B cell (primary cell): ENCODE data around the gene LMO7.

Experiments used
- CTCF ChIP-seq: fragments of 200-600 bp; IDR thresholded peaks from one replicate; pipeline ENCODE4 v1.8.0; 2022; ENCODE audit warnings: antibody characterized with exemption, mild to moderate bottlenecking
- EZH2 ChIP-seq: IDR thresholded peaks from 2 replicates; pipeline ENCODE4 v1.6.1; 2012; ENCODE audit warnings: borderline replicate concordance, low read depth, mild to moderate bottlenecking, moderate library complexity, low read length; ENCODE audit not compliant: insufficient read depth, poor library complexity, severe bottlenecking

DNA sequence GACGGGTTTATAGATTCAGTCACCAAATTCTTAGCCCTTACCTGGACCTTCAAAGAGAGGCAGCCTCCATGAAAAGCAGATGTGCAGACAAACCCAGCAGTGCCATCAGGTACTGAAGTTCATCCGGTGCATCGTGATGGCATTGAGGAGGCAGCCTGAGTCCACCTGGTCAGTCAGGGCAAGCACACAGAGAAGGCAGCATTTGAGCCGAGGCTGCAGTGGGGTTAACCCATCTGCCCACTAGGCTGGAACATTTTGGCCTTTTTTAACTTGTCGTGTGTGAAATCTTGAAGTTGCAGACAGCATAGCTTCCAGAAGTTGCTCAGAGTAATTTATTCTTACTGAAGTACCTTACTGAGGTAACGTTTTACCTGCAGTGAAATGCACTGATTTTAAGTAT is 4.9 kb downstream of the LMO7 start:
- TF ChIP-seq CTCF (no peak), EZH2 (no peak)
